Gastroesophageal sphincter (tissue), 4 donors: ENCODE measurements around the gene HMG20B. TPM values are rescaled to one million over a fixed set of nuclear protein-coding genes. Genes with fewer than 3 reads are reported as not detected.

Experiments
- ATAC-seq: fragments of 150-250 bp; one replicate; pipeline ENCODE4 v1.9.1; 2016; ENCODE audit warnings: mild to moderate bottlenecking, moderate library complexity
- H3K27ac ChIP-seq, 4 donors: fragments of 200-600 bp; sonication (generic) in 3 of 4; 1 replicate in 3 of 4; 2 replicates in 1 of 4; pipeline ENCODE4 v1.5.1; 2016 to 2019
- H3K27me3 ChIP-seq: fragments of 200-600 bp; sonication (generic); one replicate; pipeline ENCODE4 v1.5.1; 2019
- H3K36me3 ChIP-seq, 2 donors: fragments of 200-600 bp; sonication (generic); one replicate each; pipeline ENCODE4 v1.5.1; 2019; ENCODE audit warnings: control low read depth in 1 of 2
- H3K4me1 ChIP-seq, 3 donors: fragments of 200-600 bp; sonication (generic); 1 replicate in 2 of 3; 2 replicates in 1 of 3; pipeline ENCODE4 v1.5.1; 2016 to 2019; ENCODE audit warnings: control low read depth in 2 of 3
- H3K4me3 ChIP-seq, 2 donors: fragments of 200-600 bp; sonication (generic); one replicate each; pipeline ENCODE4 v1.5.1; 2019; ENCODE audit warnings: mild to moderate bottlenecking in 1 of 2, moderate library complexity in 1 of 2
- H3K9me3 ChIP-seq, 3 donors: fragments of 200-600 bp; sonication (generic); one replicate each; pipeline ENCODE4 v1.5.1; 2017 to 2019; ENCODE audit warnings: control low read depth in 2 of 3
- EP300 ChIP-seq: sonication (generic); formaldehyde crosslinking; IDR thresholded peaks from one replicate; pipeline ENCODE4 v1.6.1; 2017; ENCODE audit warnings: antibody characterized with exemption, mild to moderate bottlenecking
- POLR2A ChIP-seq, 2 donors: fragments of 450-650 bp; IDR thresholded peaks; one replicate each; pipeline ENCODE4 v1.6.1; 2017; ENCODE audit warnings: antibody characterized with exemption in 2 of 2, mild to moderate bottlenecking in 2 of 2, moderate library complexity in 1 of 2
- POLR2AphosphoS5 ChIP-seq: sonication (generic); formaldehyde crosslinking; IDR thresholded peaks from one replicate; pipeline ENCODE4 v1.6.1; 2017; ENCODE audit warnings: antibody characterized with exemption
- WGBS, 2 donors: methylation state at CpG; one replicate each; pipeline ENCODE4 v1.1.5; 2018; ENCODE audit warnings: low coverage in 1 of 2; 5-methylcytosine and 5-hydroxymethylcytosine counted together
- total RNA-seq, 4 donors: library from RNA; depleted of rRNA; stranded (reverse); fragments of >200 nt; gene quantifications; one replicate each; pipeline ENCODE4 v1.1.0, GENCODE V29; 2016
- TF ChIP-seq, protein P1 (sequence below), 4 experiments: fragments of 200-600 bp in 2 of 4; fragments of 450-650 bp in 2 of 4; sonication (generic) in 1 of 4; IDR thresholded peaks; one replicate each; pipeline ENCODE4 v1.5.1; 2017 to 2019; ENCODE audit warnings: antibody characterized with exemption in 4 of 4, mild to moderate bottlenecking in 2 of 4, moderate library complexity in 2 of 4

Gene HMG20B
- total RNA-seq, 4 donors from 2014 or later = 106 to 203 (median 154) TPM

DNA sequence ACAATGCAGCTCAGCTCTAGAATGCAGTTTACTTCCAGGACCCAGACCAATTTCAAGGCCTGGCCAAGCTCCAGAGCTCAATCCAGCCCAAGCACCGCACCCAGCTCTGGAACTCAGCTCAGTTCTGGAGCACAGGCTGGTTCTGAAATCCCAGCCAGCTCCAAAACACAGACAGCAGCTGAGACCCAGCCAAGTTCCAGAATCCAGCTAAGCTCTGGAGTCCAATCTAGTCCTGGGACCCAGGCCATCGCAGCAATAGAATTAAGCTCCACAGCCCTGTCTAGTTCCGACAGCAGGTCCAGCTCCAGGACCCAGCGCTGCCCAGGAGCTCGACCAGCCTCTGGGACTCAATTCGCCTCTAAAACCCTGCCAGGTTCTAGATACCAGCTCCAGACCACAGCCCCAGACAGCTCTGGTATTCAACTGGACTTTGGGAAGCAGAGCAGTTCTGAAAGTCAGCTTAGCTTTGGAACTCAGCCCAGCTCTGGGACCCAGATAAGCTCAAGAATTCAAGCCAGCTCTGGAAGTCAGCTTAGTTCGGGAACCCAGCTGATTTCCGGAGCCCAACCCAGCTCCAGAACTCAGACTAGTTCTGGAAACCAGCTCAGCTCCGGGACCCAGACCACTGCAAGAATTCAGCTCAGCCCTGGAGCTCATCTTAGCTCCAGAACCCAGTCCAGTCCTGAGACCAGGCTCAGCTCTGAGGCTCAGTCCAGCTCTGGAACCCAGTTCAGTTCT lies 19.3 kb downstream of the HMG20B start:
- Histone ChIP-seq H3K9me3 (no peaks in the 10 kb centered on the region), H3K36me3 (peaks cover 0 to 13% of the 10 kb centered on the region in 2 donors), H3K27me3 (no peaks in the 10 kb centered on the region), H3K4me3 (no peak overlapping the region), H3K4me1 (peaks cover 0 to 4% (median 0%) of the 10 kb centered on the region in 3 donors), H3K27ac (no peak overlapping the region)
- no CpG with 5 or more reads among the region's 9 CpGs for WGBS, 2 donors
- TF ChIP-seq EP300 = no peak
- TF ChIP-seq, protein P1, sequence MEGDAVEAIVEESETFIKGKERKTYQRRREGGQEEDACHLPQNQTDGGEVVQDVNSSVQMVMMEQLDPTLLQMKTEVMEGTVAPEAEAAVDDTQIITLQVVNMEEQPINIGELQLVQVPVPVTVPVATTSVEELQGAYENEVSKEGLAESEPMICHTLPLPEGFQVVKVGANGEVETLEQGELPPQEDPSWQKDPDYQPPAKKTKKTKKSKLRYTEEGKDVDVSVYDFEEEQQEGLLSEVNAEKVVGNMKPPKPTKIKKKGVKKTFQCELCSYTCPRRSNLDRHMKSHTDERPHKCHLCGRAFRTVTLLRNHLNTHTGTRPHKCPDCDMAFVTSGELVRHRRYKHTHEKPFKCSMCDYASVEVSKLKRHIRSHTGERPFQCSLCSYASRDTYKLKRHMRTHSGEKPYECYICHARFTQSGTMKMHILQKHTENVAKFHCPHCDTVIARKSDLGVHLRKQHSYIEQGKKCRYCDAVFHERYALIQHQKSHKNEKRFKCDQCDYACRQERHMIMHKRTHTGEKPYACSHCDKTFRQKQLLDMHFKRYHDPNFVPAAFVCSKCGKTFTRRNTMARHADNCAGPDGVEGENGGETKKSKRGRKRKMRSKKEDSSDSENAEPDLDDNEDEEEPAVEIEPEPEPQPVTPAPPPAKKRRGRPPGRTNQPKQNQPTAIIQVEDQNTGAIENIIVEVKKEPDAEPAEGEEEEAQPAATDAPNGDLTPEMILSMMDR (IDR thresholded peaks at IDR 0.05) = no peak
- TF ChIP-seq POLR2A (IDR thresholded peaks at IDR 0.05) = no peak
- TF ChIP-seq POLR2AphosphoS5 = no peak
- ATAC-seq = no peak

DNA sequence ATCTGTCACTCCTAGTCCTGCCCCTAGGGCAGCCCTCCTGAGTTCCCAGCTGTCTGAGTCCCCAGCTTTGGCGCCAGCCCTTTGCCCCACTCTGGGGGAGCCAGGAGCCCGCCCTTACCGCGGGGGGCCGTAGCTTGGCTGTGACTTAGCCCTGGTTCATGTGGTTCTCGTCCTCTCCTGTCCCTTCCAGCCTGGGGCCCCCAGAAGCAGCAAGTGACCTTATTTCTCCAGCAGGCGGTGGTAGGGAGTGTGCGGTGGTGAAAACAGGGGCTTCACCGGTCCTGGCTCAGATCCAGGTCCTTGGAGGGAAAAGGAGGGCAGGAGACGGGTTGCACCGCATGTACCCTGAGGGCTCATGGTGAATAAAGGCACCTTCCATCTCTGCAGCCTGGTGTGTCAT lies 20.4 kb downstream of the HMG20B start:
- Histone ChIP-seq H3K27ac (peak overlapping the region in 1 of 4 donors; percentile 8), H3K36me3 (peaks cover 0 to 20% of the 10 kb centered on the region in 2 donors), H3K27me3 (no peaks in the 10 kb centered on the region), H3K4me3 (no peak overlapping the region), H3K4me1 (no peaks in the 10 kb centered on the region), H3K9me3 (no peaks in the 10 kb centered on the region)
- WGBS, 2 donors = no CpG with 5 or more reads among the region's 11 CpGs
- no peak for ATAC-seq
- no peak for TF ChIP-seq POLR2AphosphoS5
- TF ChIP-seq EP300 = no peak
- no peak for TF ChIP-seq POLR2A (IDR thresholded peaks at IDR 0.05)
- TF ChIP-seq, protein P1 (IDR thresholded peaks at IDR 0.05) = no peak

- Histone ChIP-seq H3K27ac (no peak overlapping the region), H3K4me3 (no peak overlapping the region), H3K36me3 (peaks cover 0 to 27% of the 10 kb centered on the region in 2 donors), H3K9me3 (no peaks in the 10 kb centered on the region), H3K27me3 (no peaks in the 10 kb centered on the region), H3K4me1 (no peaks in the 10 kb centered on the region)
- WGBS, 2 donors = 85% methylated on average over 8 of the region's 34 CpGs
- TF ChIP-seq, protein P1 (IDR thresholded peaks at IDR 0.05) = no peak
- no peak for TF ChIP-seq EP300
- no peak for TF ChIP-seq POLR2A (IDR thresholded peaks at IDR 0.05)
- TF ChIP-seq POLR2AphosphoS5 = no peak
- ATAC-seq = no peak
Measured at GRCh38 chr19:3595521-3596061, 22.8 kb downstream of the HMG20B start.

DNA sequence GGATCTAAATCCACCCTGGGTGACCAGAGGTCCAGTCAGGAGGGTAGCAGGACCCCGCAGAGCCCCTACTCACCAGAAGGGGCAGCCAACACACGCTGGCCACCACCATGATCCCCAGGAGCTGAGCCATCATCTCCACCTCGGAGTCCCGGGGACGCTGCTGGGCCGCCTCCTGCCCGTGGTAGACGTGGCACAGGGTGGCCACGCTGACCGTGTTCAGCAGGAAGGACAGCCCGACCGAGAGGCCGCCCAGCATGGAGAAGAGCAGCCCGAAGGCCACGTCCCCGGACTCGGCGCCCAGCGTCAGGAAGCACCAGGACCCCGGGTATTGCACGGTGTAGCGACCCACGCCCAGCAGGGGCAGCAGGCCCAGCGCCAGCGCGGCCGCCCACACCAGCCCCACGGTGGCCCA lies 27.0 kb downstream of the HMG20B start:
- no peak for ATAC-seq
- Histone ChIP-seq H3K9me3 (no peaks in the 10 kb centered on the region), H3K27me3 (no peaks in the 10 kb centered on the region), H3K4me1 (peaks cover 0 to 21% (median 5%) of the 10 kb centered on the region in 3 donors), H3K36me3 (peaks cover 0 to 27% of the 10 kb centered on the region in 2 donors), H3K4me3 (no peak overlapping the region), H3K27ac (no peak overlapping the region)
- no peak for TF ChIP-seq POLR2A (IDR thresholded peaks at IDR 0.05)
- WGBS, 2 donors = no CpG with 5 or more reads among the region's 28 CpGs

DNA sequence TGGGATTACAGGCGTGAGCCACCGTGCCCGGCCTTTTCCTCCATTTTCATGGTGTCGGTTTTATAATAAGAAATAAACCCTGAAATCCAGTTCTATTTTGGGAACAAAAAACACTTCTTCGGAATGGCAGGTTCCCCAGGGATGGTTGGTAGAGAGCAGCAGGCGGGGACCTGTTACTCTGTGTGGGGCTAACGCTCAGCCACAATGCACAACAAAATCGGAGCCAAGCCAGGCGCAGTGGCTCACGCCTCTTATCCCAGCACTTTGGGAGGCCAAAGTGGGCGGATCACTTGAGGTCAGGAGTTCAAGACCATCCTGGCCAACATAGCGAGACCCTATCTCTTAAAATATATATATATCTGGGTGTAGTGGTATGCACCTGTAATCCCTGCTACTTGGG lies 28.3 kb downstream of the HMG20B start:
- H3K27ac ChIP-seq = no peak overlapping the region
- H3K4me3 ChIP-seq = no peak overlapping the region
- no peak for ATAC-seq
- peaks cover 0 to 33% (median 11%) of the 10 kb centered on the region in 3 donors for H3K4me1 ChIP-seq
- no peaks in the 10 kb centered on the region for H3K27me3 ChIP-seq
- TF ChIP-seq POLR2A (IDR thresholded peaks at IDR 0.05) = no peak
- no peak for TF ChIP-seq POLR2AphosphoS5
- TF ChIP-seq, protein P1 (IDR thresholded peaks at IDR 0.05) = no peak
- TF ChIP-seq EP300 = no peak
- WGBS, 2 donors = 82 to 100% methylated on average over 3 to 11 of the region's 12 CpGs
- no peaks in the 10 kb centered on the region for H3K9me3 ChIP-seq
- peaks cover 0 to 18% of the 10 kb centered on the region in 2 donors for H3K36me3 ChIP-seq
